AG04450 (cell line): ENCODE data around the gene AMBP. TPM values are rescaled to one million over a fixed set of nuclear protein-coding genes. Genes with fewer than 3 reads are reported as not detected.
A peak's percentile ranks its signal among the peaks of the same experiment; 100 is the strongest.

Experiments used
- CTCF ChIA-PET: fragments of 300-600, 350-600 bp; formaldehyde crosslinking; extraction: SDS; loops from one replicate; lab custom pipeline; 2022; ENCODE audit warnings: antibody characterized with exemption, inconsistent platforms; lab: Charles Lee
- POLR2A ChIA-PET: fragments of 350-600 bp; formaldehyde crosslinking; extraction: SDS; loops from one replicate; lab custom pipeline; 2021; ENCODE audit warnings: antibody characterized with exemption, inconsistent platforms; lab: Yijun Ruan, JAX
- DNase-seq: peaks from one replicate; pipeline ENCODE4 v3.0.0-alpha.2; 2011; ENCODE audit warnings: low read depth, low spot score
- H3K27ac ChIP-seq: one replicate; pipeline ENCODE4 v1.5.1; 2012; ENCODE audit warnings: low read depth, low read length, control low read depth
- H3K27me3 ChIP-seq: one replicate; pipeline ENCODE4 v1.6.0; 2012; ENCODE audit warnings: low read length; ENCODE audit not compliant: control insufficient read depth, insufficient read depth
- H3K4me3 ChIP-seq: 2 replicates; pipeline ENCODE4 v1.5.1; 2011; ENCODE audit warnings: mild to moderate bottlenecking, low read depth, low read length, control low read depth
- H3K9me3 ChIP-seq: 2 replicates; pipeline ENCODE4 v1.5.1; 2012; ENCODE audit warnings: low read length; ENCODE audit not compliant: control insufficient read depth, insufficient read depth
- polyA plus RNA-seq: library from polyadenylated mRNA; depleted of rRNA; stranded (reverse); fragments of >200 nt; gene quantifications from 2 replicates; pipeline ENCODE4 v1.2.3, GENCODE V29; 2011
- TF ChIP-seq, protein P1 (sequence below): IDR thresholded peaks from 2 replicates; pipeline ENCODE4 v1.5.1; 2011; ENCODE audit warnings: low read depth, low read length, control low read depth, inconsistent platforms

Gene AMBP
- polyA plus RNA-seq, 1 experiment: 0.74 TPM

DNA sequence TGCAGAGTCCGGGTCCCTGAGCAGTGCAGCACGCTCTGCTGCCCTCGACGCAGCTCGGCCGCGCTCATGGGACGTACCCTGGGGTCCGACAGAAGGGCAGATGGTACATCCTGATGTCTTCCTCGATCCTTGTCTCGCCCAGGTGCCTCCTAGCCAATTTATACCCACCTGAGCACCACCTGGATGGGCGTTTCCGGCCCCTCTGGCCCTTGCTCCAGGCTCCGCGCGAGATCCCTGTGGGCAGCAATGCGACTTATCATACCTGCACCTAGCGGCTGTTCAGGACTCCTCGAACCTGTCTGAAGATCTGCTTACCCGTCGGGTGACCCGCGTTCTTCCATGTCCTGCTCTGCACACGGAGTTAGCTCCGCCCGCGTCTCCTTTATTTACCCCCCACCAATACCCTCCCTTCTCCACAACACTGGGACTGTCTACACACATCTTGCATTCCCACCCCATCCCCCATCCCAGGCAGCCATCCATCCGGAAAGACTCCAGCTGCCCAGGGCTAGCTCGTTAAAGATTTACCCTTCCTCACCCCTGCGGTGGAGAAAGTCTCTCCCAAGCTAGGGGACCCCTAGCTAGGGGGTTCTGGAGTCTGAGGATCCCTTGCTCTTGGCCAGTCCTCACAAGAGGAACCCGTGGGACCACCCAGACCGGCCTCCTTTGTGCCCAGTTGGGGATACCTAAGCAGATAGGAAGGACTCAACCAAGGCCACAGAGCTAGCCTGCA is 21.0 kb upstream of the AMBP start, which contains the start of gene KIF12:
Gene KIF12, minus strand, starts transcription at position 357 of the 733 bp plus-strand sequence. Its CDS starts 16 bp downstream, at position 341.
- TF ChIP-seq, protein P1, sequence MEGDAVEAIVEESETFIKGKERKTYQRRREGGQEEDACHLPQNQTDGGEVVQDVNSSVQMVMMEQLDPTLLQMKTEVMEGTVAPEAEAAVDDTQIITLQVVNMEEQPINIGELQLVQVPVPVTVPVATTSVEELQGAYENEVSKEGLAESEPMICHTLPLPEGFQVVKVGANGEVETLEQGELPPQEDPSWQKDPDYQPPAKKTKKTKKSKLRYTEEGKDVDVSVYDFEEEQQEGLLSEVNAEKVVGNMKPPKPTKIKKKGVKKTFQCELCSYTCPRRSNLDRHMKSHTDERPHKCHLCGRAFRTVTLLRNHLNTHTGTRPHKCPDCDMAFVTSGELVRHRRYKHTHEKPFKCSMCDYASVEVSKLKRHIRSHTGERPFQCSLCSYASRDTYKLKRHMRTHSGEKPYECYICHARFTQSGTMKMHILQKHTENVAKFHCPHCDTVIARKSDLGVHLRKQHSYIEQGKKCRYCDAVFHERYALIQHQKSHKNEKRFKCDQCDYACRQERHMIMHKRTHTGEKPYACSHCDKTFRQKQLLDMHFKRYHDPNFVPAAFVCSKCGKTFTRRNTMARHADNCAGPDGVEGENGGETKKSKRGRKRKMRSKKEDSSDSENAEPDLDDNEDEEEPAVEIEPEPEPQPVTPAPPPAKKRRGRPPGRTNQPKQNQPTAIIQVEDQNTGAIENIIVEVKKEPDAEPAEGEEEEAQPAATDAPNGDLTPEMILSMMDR: no peak

DNA sequence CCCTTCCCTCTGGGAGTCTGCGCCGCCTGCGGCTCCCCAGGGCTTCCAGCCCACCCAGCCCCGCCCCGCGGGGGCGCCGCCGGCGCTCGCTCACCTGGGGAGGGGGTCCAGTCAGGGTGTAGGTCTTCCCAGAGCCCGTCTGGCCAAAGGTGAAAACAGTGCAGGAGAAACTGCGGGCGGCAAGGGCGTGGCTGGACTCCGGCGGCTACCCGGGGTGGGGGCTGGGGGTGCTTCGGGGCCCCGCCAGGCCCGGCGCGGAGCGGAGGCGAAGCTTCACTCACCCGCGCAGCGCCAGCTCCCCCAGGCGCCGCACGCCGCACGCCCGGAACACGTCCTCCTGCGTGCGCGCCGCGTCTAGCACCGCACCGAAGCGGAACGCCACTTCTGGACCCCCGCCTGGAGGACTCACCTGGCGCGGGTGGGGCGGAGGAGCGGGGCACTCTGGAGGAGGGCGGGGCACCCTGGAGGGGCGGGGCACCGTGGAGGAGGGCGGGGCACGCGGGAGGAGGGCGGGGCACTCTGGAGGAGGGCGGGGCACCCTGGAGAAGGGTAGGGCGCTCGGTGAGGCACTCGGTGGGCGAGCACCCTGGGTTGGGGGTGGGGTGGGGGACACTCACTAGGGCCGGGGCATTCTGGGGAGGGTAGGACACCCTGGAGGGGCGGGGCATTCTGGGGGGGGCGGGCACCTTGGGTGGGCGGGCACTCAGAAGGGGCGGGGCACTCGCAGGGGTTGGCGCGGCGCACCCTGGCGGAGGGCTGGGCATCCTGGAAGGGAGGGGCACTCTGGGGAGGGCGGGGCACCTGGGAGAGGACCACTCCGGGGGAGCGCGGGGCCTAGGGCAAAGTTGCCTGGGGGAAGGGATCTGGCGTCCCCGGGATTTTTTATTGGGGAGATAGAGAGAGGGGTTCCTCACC is 20.2 kb upstream of the AMBP start:
- POLR2A ChIA-PET: no interaction called here
- peaks cover 32% of the 10 kb centered on the region for H3K27me3 ChIP-seq
- H3K27ac ChIP-seq: no peak overlapping the region
- no peak for DNase-seq
- peak overlapping the region; percentile 44; the same call in 1 of the 2 replicates for H3K4me3 ChIP-seq
- H3K9me3 ChIP-seq: peaks cover 16% of the 10 kb centered on the region
- TF ChIP-seq, protein P1: no peak
- CTCF ChIA-PET: interaction anchor here (1.3 to 6.2 kb wide), 2 partner anchors 10 to 192 kb away, joined by 4 to 25 read pairs; no protein-coding TSS in a partner anchor

More for the DNA sequence above, 21.0 kb upstream of the AMBP start, which contains the start of gene KIF12:
- Histone ChIP-seq H3K4me3 (peak within 1 kb of the TSS; percentile 44; the same call in 1 of the 2 replicates), H3K9me3 (peaks cover 19% of the 10 kb centered on the region), H3K27me3 (peaks cover 35% of the 10 kb centered on the region), H3K27ac (no peak within 1 kb of the TSS)
- no peak for DNase-seq
- POLR2A ChIA-PET: no interaction called here
- CTCF ChIA-PET: interaction anchor here (0.6 to 6.2 kb wide), 5 partner anchors 9 to 361 kb away, joined by 3 to 25 read pairs (median 5); no protein-coding TSS in a partner anchor

DNA sequence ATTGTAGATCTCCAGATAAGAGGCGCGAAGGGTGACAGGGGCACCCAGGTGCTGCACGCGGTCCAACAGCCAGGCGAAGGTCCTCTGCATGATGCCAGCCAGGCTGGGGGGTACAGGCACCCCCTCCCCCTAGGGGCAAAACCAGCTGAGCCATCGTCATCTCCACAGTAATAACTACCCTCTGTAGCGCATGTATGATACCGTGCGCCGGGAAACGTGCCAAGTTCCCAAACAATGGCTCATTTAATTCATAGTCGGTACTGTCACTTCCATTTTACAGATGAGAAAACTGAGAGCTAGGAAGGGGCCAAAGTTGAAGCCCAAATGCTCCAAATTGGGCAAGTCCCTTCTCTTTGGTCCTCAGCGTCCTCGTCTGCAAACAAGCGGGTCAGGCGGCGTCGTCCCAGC is 19.5 kb upstream of the AMBP start:
- Histone ChIP-seq H3K9me3 (peaks cover 11% of the 10 kb centered on the region), H3K27me3 (peaks cover 34% of the 10 kb centered on the region), H3K4me3 (peak overlapping the region; percentile 44; the same call in 1 of the 2 replicates), H3K27ac (no peak overlapping the region)
- no peak for DNase-seq
- TF ChIP-seq, protein P1: no peak
- ChIA-PET POLR2A (no interaction called here), CTCF (interaction anchor here (1.3 to 6.2 kb wide), 2 partner anchors 11 to 193 kb away, joined by 4 to 25 read pairs; no protein-coding TSS in a partner anchor)

DNA sequence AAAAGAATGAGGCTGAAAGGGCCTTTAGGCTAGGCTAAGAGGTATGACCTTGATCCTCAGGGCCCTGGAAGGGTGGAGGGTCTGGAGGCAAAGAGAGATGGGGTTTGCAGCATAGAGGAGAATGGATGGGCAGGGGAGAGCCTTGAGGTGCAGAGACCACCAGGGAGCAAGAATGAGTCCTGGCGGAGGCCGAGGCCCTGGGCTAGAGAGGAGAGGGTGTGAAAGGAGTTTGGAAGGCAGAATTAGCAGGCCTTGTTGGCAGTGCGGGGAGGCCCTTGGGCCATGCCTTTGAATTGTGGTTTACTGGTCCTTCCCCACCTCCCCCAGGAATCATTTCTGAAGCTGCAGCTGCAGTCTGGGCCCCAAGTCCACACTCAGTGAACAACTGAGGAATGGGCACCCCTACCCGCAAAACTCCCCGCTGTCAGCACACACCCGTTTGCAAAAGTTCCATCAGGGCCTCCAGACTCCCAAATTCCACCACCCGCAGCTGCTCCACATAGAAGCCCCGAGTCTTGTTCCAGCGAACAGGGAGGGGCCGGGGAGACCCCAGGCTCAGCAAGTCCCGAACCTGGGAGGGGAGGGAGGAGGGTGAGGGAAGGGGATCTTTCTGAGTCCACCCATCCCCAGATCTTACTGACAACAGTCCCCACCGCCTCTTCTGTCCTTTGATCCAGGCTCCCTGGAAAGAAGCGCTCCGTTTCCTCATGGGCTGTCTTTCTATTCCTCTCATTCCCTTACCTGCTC is 18.9 kb upstream of the AMBP start:
- POLR2A ChIA-PET: no interaction called here
- CTCF ChIA-PET: interaction anchor here (1.3 to 4.7 kb wide), 3 partner anchors 11 to 14 kb away, joined by 4 to 28 read pairs (median 14); no protein-coding TSS in a partner anchor
- TF ChIP-seq, protein P1: no peak
- Histone ChIP-seq H3K9me3 (peaks cover 8% of the 10 kb centered on the region), H3K4me3 (no peak overlapping the region), H3K27me3 (peaks cover 33% of the 10 kb centered on the region), H3K27ac (no peak overlapping the region)
- no peak for DNase-seq
